ENCODE measurements around the gene BHLHE41. TPM values are rescaled to one million over a fixed set of nuclear protein-coding genes. Genes with fewer than 3 reads are reported as not detected.

Gene BHLHE41
- total and polyA plus RNA-seq, 2 of the 4 experiments (the other 2 are of a cell fraction) = 0.72 to 3.8 TPM

DNA sequence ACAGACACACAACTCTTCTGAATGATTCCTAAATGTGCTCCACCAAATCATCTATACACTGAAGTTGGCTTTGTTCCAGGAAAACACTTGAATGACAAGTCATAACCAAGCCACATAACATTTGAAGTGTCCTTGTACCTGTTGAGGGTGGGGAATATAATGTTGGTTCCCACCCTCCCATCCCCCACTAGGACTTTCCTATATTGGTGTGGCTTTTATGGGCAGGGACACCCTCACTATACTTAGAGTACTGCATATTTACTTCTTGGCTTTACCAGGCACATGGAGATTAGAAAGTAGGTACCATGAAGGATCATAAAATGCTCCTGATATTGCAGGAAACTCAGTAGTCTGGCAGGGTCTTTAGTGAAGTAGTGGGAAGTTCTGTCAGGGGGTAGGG lies 9.7 kb upstream of the BHLHE41 start:
- no peak overlapping the region for H2BK120ac ChIP-seq (ENCODE audit: low read depth, low read length)
- no peak overlapping the region for H2AK5ac ChIP-seq (ENCODE audit: low read depth, low read length)
- no peaks in the 10 kb centered on the region for H3K79me1 ChIP-seq (ENCODE audit: low read depth in 1 of 2, low read length in 2 of 2)
- DNase-seq (no peak), ATAC-seq (ENCODE audit: low read depth) (no peak)
- H3K18ac ChIP-seq (ENCODE audit: low read depth, low read length) = no peak overlapping the region
- ChIA-PET POLR2A (ENCODE audit: unreplicated experiment) (no interaction called here), CTCF (no interaction called here)
- H3K14ac ChIP-seq (replicated peaks; ENCODE audit: low read depth, low read length) = no peak overlapping the region
- H3K4me2 ChIP-seq (ENCODE audit: low read depth, low read length) = no peak overlapping the region
- no peak overlapping the region for H3K23ac ChIP-seq (ENCODE audit: low read depth, low read length)
- no peak overlapping the region for H4K91ac ChIP-seq (ENCODE audit: insufficient read depth, low read depth, low read length)
- H4K20me1 ChIP-seq (ENCODE audit: insufficient read depth, low read length) = no peaks in the 10 kb centered on the region
- no peak overlapping the region for H3K27ac ChIP-seq (ENCODE audit: insufficient read depth, low read length)
- H2BK5ac ChIP-seq (ENCODE audit: low read depth, low read length, poor library complexity, severe bottlenecking) = no peak overlapping the region
- no peak overlapping the region for H3K9ac ChIP-seq (ENCODE audit: low read depth, low read length)
- no peaks in the 10 kb centered on the region for H3K9me1 ChIP-seq (ENCODE audit: insufficient read depth, low read length)
- no peak overlapping the region for H4K8ac ChIP-seq (ENCODE audit: low read depth in 2 of 2, low read length in 2 of 2)
- H2BK20ac ChIP-seq (ENCODE audit: low read depth, low read length) = no peak overlapping the region
- dilution Hi-C loops (cut with HindIII; ENCODE audit: low sequenced_read_pairs, unreplicated experiment) (no loop called here), in situ Hi-C loops (cut with MboI; ENCODE audit: low sequenced_read_pairs) (no loop called here), intact Hi-C loops (cut with micrococcal nuclease) (no loop called here)
- no peaks in the 10 kb centered on the region for H3K9me3 ChIP-seq (ENCODE audit: control insufficient read depth, insufficient read depth, low read length)
- no peak overlapping the region for H2AFZ ChIP-seq (replicated peaks; ENCODE audit: low read length, poor library complexity)
- H3K4me3 ChIP-seq (ENCODE audit: insufficient read depth, low read depth, low read length) = no peak overlapping the region
- H2BK15ac ChIP-seq (ENCODE audit: low read depth, low read length) = no peak overlapping the region
- no peak overlapping the region for H3K56ac ChIP-seq (ENCODE audit: extremely low read depth, insufficient read depth, low read length)
- H3K36me3 ChIP-seq (ENCODE audit: control insufficient read depth, insufficient read depth, low read length) = no peaks in the 10 kb centered on the region
- no peak overlapping the region for H2AK9ac ChIP-seq (replicated peaks; ENCODE audit: low read depth, low read length, poor library complexity)
- H3K4me1 ChIP-seq (ENCODE audit: control insufficient read depth, insufficient read depth, low read length) = no peaks in the 10 kb centered on the region
- H3K27me3 ChIP-seq (ENCODE audit: control insufficient read depth, insufficient read depth, low read length) = peaks cover 27% of the 10 kb centered on the region
- no peak overlapping the region for H4K5ac ChIP-seq (ENCODE audit: low read depth, low read length)
- no peak for TF ChIP-seq CTCF (conservative IDR thresholded peaks at IDR 0.05; ENCODE audit: low read depth, low read length)
- no TSS peak for BruUV-seq (replicated peaks)
- no peak overlapping the region for H3K4ac ChIP-seq (ENCODE audit: low read depth, low read length)
